Keratinocyte (primary cell): ENCODE data around the gene SOS1. TPM values are rescaled to one million over a fixed set of nuclear protein-coding genes. Genes with fewer than 3 reads are reported as not detected.

Experiments used
- DNase-seq: peaks from one replicate; pipeline ENCODE4 v3.0.0-alpha.2; 2011; ENCODE audit warnings: low read depth, missing footprints, low spot score
- FAIRE-seq: peaks from 2 replicates; lab custom pipeline; 2011; peaks lifted over from hg19 to GRCh38; lab: Jason Lieb, UNC
- H2AFZ ChIP-seq: 2 replicates; pipeline ENCODE4 v1.6.0; 2012; ENCODE audit warnings: low read length, control low read depth, inconsistent platforms; ENCODE audit not compliant: control insufficient read depth
- H3K27ac ChIP-seq: 2 replicates; pipeline ENCODE4 v1.5.1; 2011; ENCODE audit warnings: low read length; ENCODE audit not compliant: control insufficient read depth, insufficient read depth
- H3K27me3 ChIP-seq: 3 replicates; pipeline ENCODE4 v1.6.0; 2011; ENCODE audit warnings: low read length; ENCODE audit not compliant: control insufficient read depth, insufficient read depth; ENCODE audit errors: extremely low read depth
- H3K36me3 ChIP-seq, 2 experiments: 2 replicates in 1 of 2; 3 replicates in 1 of 2; pipeline ENCODE4 v1.5.1; 2011; ENCODE audit warnings: low read length in 2 of 2, mild to moderate bottlenecking in 1 of 2; ENCODE audit not compliant: control insufficient read depth in 2 of 2, insufficient read depth in 2 of 2; ENCODE audit errors: extremely low read depth in 1 of 2
- H3K4me1 ChIP-seq: 3 replicates; pipeline ENCODE4 v1.5.1; 2011; ENCODE audit warnings: low read length; ENCODE audit not compliant: control insufficient read depth, insufficient read depth; ENCODE audit errors: extremely low read depth
- H3K4me2 ChIP-seq: 3 replicates; pipeline ENCODE4 v1.6.0; 2011; ENCODE audit warnings: low read depth, low read length; ENCODE audit not compliant: control insufficient read depth, insufficient read depth; ENCODE audit errors: extremely low read depth
- H3K4me3 ChIP-seq, 3 experiments: fragments of 200-600 bp in 1 of 3; sonication (generic) in 1 of 3; 2 replicates in 2 of 3; 3 replicates in 1 of 3; pipeline ENCODE4 v1.5.1; 2011 to 2016; ENCODE audit warnings: low read length in 3 of 3, mild to moderate bottlenecking in 3 of 3, control low read depth in 2 of 3, inconsistent platforms in 1 of 3, low read depth in 1 of 3, mixed read lengths in 1 of 3, mixed run types in 1 of 3, moderate library complexity in 1 of 3; ENCODE audit not compliant: control insufficient read depth in 2 of 3, insufficient read depth in 2 of 3; ENCODE audit errors: extremely low read depth in 1 of 3
- H3K79me2 ChIP-seq: 2 replicates; pipeline ENCODE4 v1.6.0; 2012; ENCODE audit warnings: low read length; ENCODE audit not compliant: control insufficient read depth, insufficient read depth
- H3K9ac ChIP-seq: 3 replicates; pipeline ENCODE4 v1.6.0; 2011; ENCODE audit warnings: low read length; ENCODE audit not compliant: control insufficient read depth, insufficient read depth; ENCODE audit errors: extremely low read depth
- H3K9me1 ChIP-seq: 3 replicates; pipeline ENCODE4 v1.6.0; 2011; ENCODE audit warnings: low read length; ENCODE audit not compliant: control insufficient read depth, insufficient read depth; ENCODE audit errors: extremely low read depth
- H3K9me3 ChIP-seq: 2 replicates; pipeline ENCODE4 v1.5.1; 2012; ENCODE audit warnings: low read depth, low read length; ENCODE audit not compliant: control insufficient read depth
- H4K20me1 ChIP-seq: 3 replicates; pipeline ENCODE4 v1.6.0; 2011; ENCODE audit warnings: low read length; ENCODE audit not compliant: control insufficient read depth, insufficient read depth; ENCODE audit errors: extremely low read depth
- EZH2 ChIP-seq: IDR thresholded peaks from one replicate; pipeline ENCODE4 v1.6.1; 2012; ENCODE audit warnings: inconsistent platforms, mild to moderate bottlenecking, low read length, moderate library complexity
- dilution Hi-C: fragments of 300-500 bp; cut with MboI; formaldehyde crosslinking; loops from one replicate; pipeline ENCODE4 v1.7.0; 2020; ENCODE audit warnings: low sequenced_read_pairs; ENCODE audit not compliant: extremely low pct_ligation_motif_present
- polyA plus RNA-seq, 5 experiments: library from polyadenylated mRNA; depleted of rRNA in 3 of 5; stranded (reverse) in 3 of 5; stranded (forward) in 1 of 5; unstranded in 1 of 5; fragments of >200 nt; gene quantifications; 1 replicate in 1 of 5; 2 replicates in 3 of 5; 3 replicates in 1 of 5; pipeline versions ENCODE4 v1.2.1 to v1.2.3, GENCODE V29; 2011 to 2012; ENCODE audit warnings: missing spikeins in 2 of 5, low read depth in 1 of 5, low replicate concordance in 1 of 5
- TF ChIP-seq, protein P1 (sequence below), 3 experiments: IDR thresholded peaks in 1 of 3; conservative IDR thresholded peaks in 1 of 3; optimal IDR thresholded peaks in 1 of 3; 2 replicates in 2 of 3; 3 replicates in 1 of 3; pipeline versions ENCODE3 to v1.5.1; 2011; ENCODE audit warnings: low read length in 3 of 3, mild to moderate bottlenecking in 3 of 3, moderate library complexity in 2 of 3, control low read depth in 1 of 3, inconsistent platforms in 1 of 3; ENCODE audit not compliant: insufficient read depth in 2 of 3; ENCODE audit errors: extremely low read depth in 1 of 3

SOS1 gene
- polyA plus RNA-seq, 1 donor (not counting 4 experiments of a cell fraction or from before 2014, with no cell fraction given): 21.5 TPM

DNA sequence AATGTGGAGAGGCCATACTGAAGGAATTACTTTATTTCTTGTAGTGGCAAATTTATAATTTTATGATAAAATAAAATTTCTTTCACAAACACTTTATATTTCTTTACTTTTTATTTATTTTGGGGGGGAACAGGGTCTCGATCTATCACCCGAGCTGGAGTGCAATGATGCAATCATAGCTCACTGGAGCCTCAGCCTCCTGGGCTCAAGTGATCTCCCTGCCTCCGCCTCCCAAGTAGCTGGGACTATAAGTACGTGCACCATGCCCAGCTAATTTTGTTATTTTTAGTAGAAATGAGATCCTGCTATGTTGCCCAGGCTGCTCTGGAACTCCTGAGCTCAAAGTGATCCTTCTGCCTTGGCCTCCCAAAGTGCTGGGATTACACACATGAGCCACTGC is 59.6 kb downstream of the SOS1 start:
- TF ChIP-seq, protein P1, sequence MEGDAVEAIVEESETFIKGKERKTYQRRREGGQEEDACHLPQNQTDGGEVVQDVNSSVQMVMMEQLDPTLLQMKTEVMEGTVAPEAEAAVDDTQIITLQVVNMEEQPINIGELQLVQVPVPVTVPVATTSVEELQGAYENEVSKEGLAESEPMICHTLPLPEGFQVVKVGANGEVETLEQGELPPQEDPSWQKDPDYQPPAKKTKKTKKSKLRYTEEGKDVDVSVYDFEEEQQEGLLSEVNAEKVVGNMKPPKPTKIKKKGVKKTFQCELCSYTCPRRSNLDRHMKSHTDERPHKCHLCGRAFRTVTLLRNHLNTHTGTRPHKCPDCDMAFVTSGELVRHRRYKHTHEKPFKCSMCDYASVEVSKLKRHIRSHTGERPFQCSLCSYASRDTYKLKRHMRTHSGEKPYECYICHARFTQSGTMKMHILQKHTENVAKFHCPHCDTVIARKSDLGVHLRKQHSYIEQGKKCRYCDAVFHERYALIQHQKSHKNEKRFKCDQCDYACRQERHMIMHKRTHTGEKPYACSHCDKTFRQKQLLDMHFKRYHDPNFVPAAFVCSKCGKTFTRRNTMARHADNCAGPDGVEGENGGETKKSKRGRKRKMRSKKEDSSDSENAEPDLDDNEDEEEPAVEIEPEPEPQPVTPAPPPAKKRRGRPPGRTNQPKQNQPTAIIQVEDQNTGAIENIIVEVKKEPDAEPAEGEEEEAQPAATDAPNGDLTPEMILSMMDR (optimal IDR thresholded peaks at IDR 0.05 in 1 of 3, IDR thresholded peaks at IDR 0.05 in 1 of 3, conservative IDR thresholded peaks at IDR 0.05 in 1 of 3; ENCODE audit: extremely low read depth in 1 of 3, insufficient read depth in 2 of 3, low read length in 3 of 3): no peak
- no peak for TF ChIP-seq EZH2
- no peaks in the 10 kb centered on the region for H3K9me1 ChIP-seq
- H4K20me1 ChIP-seq: no peaks in the 10 kb centered on the region
- H3K27ac ChIP-seq: no peak overlapping the region
- no peaks in the 10 kb centered on the region for H3K27me3 ChIP-seq
- H3K4me1 ChIP-seq: peaks cover 8% of the 10 kb centered on the region
- H3K36me3 ChIP-seq: no peaks in the 10 kb centered on the region
- dilution Hi-C loops: loop anchor here (25.0 kb wide), 1 partner anchor 151 kb away; no protein-coding TSS in a partner anchor
- FAIRE-seq (no peak), DNase-seq (no peak)
- no peaks in the 10 kb centered on the region for H3K9me3 ChIP-seq
- H3K9ac ChIP-seq: no peak overlapping the region
- no peak overlapping the region for H3K4me3 ChIP-seq
- H3K79me2 ChIP-seq: no peaks in the 10 kb centered on the region
- H2AFZ ChIP-seq: no peak overlapping the region
- H3K4me2 ChIP-seq: no peak overlapping the region

GRCh38 chr2:39059366-39059952 is 61.4 kb downstream of the SOS1 start:
- Histone ChIP-seq H3K36me3 (no peaks in the 10 kb centered on the region), H3K4me3 (no peak overlapping the region), H3K79me2 (no peaks in the 10 kb centered on the region), H3K27ac (no peak overlapping the region), H3K27me3 (no peaks in the 10 kb centered on the region), H4K20me1 (no peaks in the 10 kb centered on the region), H3K9me3 (no peaks in the 10 kb centered on the region), H3K4me1 (no peaks in the 10 kb centered on the region), H2AFZ (no peak overlapping the region), H3K4me2 (no peak overlapping the region), H3K9me1 (no peaks in the 10 kb centered on the region), H3K9ac (no peak overlapping the region)
- FAIRE-seq: peak; percentile 58
- DNase-seq: no peak
- dilution Hi-C loops: loop anchor here (25.0 kb wide), 1 partner anchor 153 kb away; no protein-coding TSS in a partner anchor
- TF ChIP-seq, protein P1 (optimal IDR thresholded peaks at IDR 0.05 in 1 of 3, IDR thresholded peaks at IDR 0.05 in 1 of 3, conservative IDR thresholded peaks at IDR 0.05 in 1 of 3; ENCODE audit: extremely low read depth in 1 of 3, insufficient read depth in 2 of 3, low read length in 3 of 3): peak in 2 of 3 experiments; percentile 35 to 49
- no peak for TF ChIP-seq EZH2
